ENCODE results near the gene DTNBP1.

Gene DTNBP1

GRCh38 chr6:15623276-15624116 is 39.3 kb downstream of the DTNBP1 start:
- peak; percentile 27 for DNase-seq (ENCODE audit: low read depth)

GRCh38 chr6:15622045-15622740 is 40.6 kb downstream of the DTNBP1 start:
- peak; percentile 13 for DNase-seq (ENCODE audit: low read depth)

GRCh38 chr6:15621203-15622044 is 41.4 kb downstream of the DTNBP1 start:
- peak; percentile 52 for DNase-seq (ENCODE audit: low read depth)

GRCh38 chr6:15620611-15621010 is 42.2 kb downstream of the DTNBP1 start:
- no peak for DNase-seq (ENCODE audit: low read depth)

GRCh38 chr6:15619330-15619729 is 43.5 kb downstream of the DTNBP1 start:
- DNase-seq (ENCODE audit: low read depth) = no peak

- DNase-seq (ENCODE audit: low read depth) = no peak
Observed at GRCh38 chr6:15618685-15619084, 44.1 kb downstream of the DTNBP1 start.

- DNase-seq (ENCODE audit: low read depth) = no peak
Observed at GRCh38 chr6:15616261-15616660, 46.6 kb downstream of the DTNBP1 start.

GRCh38 chr6:15615802-15616201 is 47.0 kb downstream of the DTNBP1 start:
- no peak for DNase-seq (ENCODE audit: low read depth)

GRCh38 chr6:15614277-15614676 is 48.6 kb downstream of the DTNBP1 start:
- no peak for DNase-seq (ENCODE audit: low read depth)

GRCh38 chr6:15608396-15608795 is 54.4 kb downstream of the DTNBP1 start:
- peak; percentile 93 for DNase-seq (ENCODE audit: low read depth)

GRCh38 chr6:15607603-15608002 is 55.2 kb downstream of the DTNBP1 start:
- DNase-seq (ENCODE audit: low read depth) = no peak

GRCh38 chr6:15606347-15606746 is 56.5 kb downstream of the DTNBP1 start:
- no peak for DNase-seq (ENCODE audit: low read depth)

- no peak for DNase-seq (ENCODE audit: low read depth)
Observed at GRCh38 chr6:15604843-15605242, 58.0 kb downstream of the DTNBP1 start.

- DNase-seq (ENCODE audit: low read depth) = no peak
Observed at GRCh38 chr6:15602154-15602553, 60.7 kb downstream of the DTNBP1 start.

GRCh38 chr6:15598273-15598798 is 64.5 kb downstream of the DTNBP1 start:
- no peak for DNase-seq (ENCODE audit: low read depth)

- DNase-seq (ENCODE audit: low read depth) = no peak
Observed at GRCh38 chr6:15596186-15596896, 66.5 kb downstream of the DTNBP1 start.

- DNase-seq (ENCODE audit: low read depth) = peak; percentile 78
Observed at GRCh38 chr6:15595461-15596173, 67.2 kb downstream of the DTNBP1 start.

GRCh38 chr6:15594512-15595259 is 68.1 kb downstream of the DTNBP1 start:
- DNase-seq (ENCODE audit: low read depth) = no peak

GRCh38 chr6:15593798-15594197 is 69.0 kb downstream of the DTNBP1 start:
- peak; percentile 41 for DNase-seq (ENCODE audit: low read depth)

GRCh38 chr6:15592610-15593009 is 70.2 kb downstream of the DTNBP1 start:
- no peak for DNase-seq (ENCODE audit: low read depth)

Measured in amniotic epithelial cell (primary cell).